Body of pancreas (tissue), 4 donors: ENCODE measurements around the gene HES5.

Experiments
- POLR2A ChIP-seq, 3 donors: fragments of 450-650 bp; IDR thresholded peaks; one replicate each; pipeline ENCODE4 v1.6.1; 2016; ENCODE audit warnings: antibody characterized with exemption in 3 of 3, mild to moderate bottlenecking in 2 of 3
- TF ChIP-seq, protein P1 (sequence below), 7 experiments: fragments of 450-650 bp in 4 of 7; fragments of 200-600 bp in 3 of 7; sonication (generic) in 3 of 7; IDR thresholded peaks; one replicate each; pipeline ENCODE4 v1.5.1; 2016 to 2019; ENCODE audit warnings: antibody characterized with exemption in 7 of 7

DNA sequence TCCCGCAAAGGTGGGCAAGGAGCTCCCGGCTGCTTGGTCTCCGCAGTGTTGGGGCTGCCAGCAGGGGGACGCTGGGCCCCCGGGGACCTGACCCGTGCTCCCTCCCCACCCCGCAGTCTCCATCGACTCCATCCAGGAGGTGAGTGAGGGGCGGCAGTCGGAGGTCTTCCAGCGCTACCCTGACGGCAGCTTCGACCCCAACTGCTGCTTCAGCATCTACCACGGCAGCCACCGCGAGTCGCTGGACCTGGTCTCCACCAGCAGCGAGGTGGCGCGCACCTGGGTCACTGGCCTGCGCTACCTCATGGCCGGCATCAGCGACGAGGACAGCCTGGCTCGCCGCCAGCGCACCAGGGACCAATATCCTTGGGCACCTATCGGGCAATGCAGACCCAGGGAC lies 50.4 kb downstream of the HES5 start:
- TF ChIP-seq, protein P1, sequence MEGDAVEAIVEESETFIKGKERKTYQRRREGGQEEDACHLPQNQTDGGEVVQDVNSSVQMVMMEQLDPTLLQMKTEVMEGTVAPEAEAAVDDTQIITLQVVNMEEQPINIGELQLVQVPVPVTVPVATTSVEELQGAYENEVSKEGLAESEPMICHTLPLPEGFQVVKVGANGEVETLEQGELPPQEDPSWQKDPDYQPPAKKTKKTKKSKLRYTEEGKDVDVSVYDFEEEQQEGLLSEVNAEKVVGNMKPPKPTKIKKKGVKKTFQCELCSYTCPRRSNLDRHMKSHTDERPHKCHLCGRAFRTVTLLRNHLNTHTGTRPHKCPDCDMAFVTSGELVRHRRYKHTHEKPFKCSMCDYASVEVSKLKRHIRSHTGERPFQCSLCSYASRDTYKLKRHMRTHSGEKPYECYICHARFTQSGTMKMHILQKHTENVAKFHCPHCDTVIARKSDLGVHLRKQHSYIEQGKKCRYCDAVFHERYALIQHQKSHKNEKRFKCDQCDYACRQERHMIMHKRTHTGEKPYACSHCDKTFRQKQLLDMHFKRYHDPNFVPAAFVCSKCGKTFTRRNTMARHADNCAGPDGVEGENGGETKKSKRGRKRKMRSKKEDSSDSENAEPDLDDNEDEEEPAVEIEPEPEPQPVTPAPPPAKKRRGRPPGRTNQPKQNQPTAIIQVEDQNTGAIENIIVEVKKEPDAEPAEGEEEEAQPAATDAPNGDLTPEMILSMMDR (IDR thresholded peaks at IDR 0.05) = no peak
- TF ChIP-seq POLR2A (IDR thresholded peaks at IDR 0.05) = no peak
